GM23248 (cell line): ENCODE measurements around the gene KRT79. TPM values are rescaled to one million over a fixed set of nuclear protein-coding genes. Genes with fewer than 3 reads are reported as not detected.

Experiments
- DNase-seq: peaks from one replicate; pipeline ENCODE4 v3.0.0-alpha.2; 2015
- H2AFZ ChIP-seq: fragments of 200-600 bp; sonication (generic); 2 replicates; pipeline ENCODE4 v1.6.1; 2016; ENCODE audit warnings: antibody characterized with exemption
- H3F3A ChIP-seq: fragments of 200-600 bp; sonication (generic); 2 replicates; pipeline ENCODE4 v1.6.1; 2016; ENCODE audit warnings: mild to moderate bottlenecking, antibody characterized with exemption, mixed run types; ENCODE audit not compliant: insufficient read depth
- H3K27ac ChIP-seq: fragments of 200-600 bp; sonication (generic); 2 replicates; pipeline ENCODE4 v1.5.1; 2016; ENCODE audit warnings: mild to moderate bottlenecking
- H3K27me3 ChIP-seq: fragments of 200-600 bp; sonication (generic); replicated peaks from 2 replicates; pipeline ENCODE4 v1.6.1; 2016; ENCODE audit warnings: mild to moderate bottlenecking; ENCODE audit not compliant: insufficient read depth
- H3K36me3 ChIP-seq: fragments of 200-600 bp; sonication (generic); 2 replicates; pipeline ENCODE4 v1.6.1; 2016; ENCODE audit warnings: low read depth, mild to moderate bottlenecking
- H3K4me1 ChIP-seq: fragments of 200-600 bp; sonication (generic); 2 replicates; pipeline ENCODE4 v1.6.1; 2016; ENCODE audit warnings: mild to moderate bottlenecking; ENCODE audit not compliant: insufficient read depth
- H3K4me2 ChIP-seq: fragments of 200-600 bp; sonication (generic); one replicate; pipeline ENCODE4 v1.6.1; 2016; ENCODE audit warnings: mild to moderate bottlenecking; ENCODE audit not compliant: unreplicated experiment
- H3K4me3 ChIP-seq: fragments of 200-600 bp; sonication (generic); 2 replicates; pipeline ENCODE4 v1.5.1; 2016; ENCODE audit warnings: mild to moderate bottlenecking
- H3K79me2 ChIP-seq: fragments of 200-600 bp; sonication (generic); 2 replicates; pipeline ENCODE4 v1.6.1; 2016; ENCODE audit warnings: mild to moderate bottlenecking; ENCODE audit not compliant: insufficient read depth
- H3K9ac ChIP-seq: fragments of 200-600 bp; sonication (generic); 2 replicates; pipeline ENCODE4 v1.6.1; 2016; ENCODE audit warnings: mild to moderate bottlenecking
- H3K9me2 ChIP-seq: fragments of 200-600 bp; sonication (generic); 2 replicates; pipeline ENCODE4 v1.6.1; 2016; ENCODE audit warnings: mixed run types, mild to moderate bottlenecking, moderate library complexity; ENCODE audit not compliant: insufficient read depth
- H3K9me3 ChIP-seq: fragments of 200-600 bp; sonication (generic); one replicate; pipeline ENCODE4 v1.6.1; 2017; ENCODE audit warnings: low read depth
- H4K20me1 ChIP-seq: fragments of 200-600 bp; sonication (generic); 2 replicates; pipeline ENCODE4 v1.6.0; 2016; ENCODE audit not compliant: insufficient read depth
- EZH2 ChIP-seq: fragments of 200-600 bp; sonication (generic); IDR thresholded peaks from 2 replicates; pipeline ENCODE4 v1.6.1; 2018; ENCODE audit warnings: antibody characterized with exemption, mild to moderate bottlenecking; ENCODE audit not compliant: insufficient read depth, poor library complexity, severe bottlenecking
- EZH2phosphoT487 ChIP-seq: fragments of 200-600 bp; sonication (generic); IDR thresholded peaks from 2 replicates; pipeline ENCODE4 v1.6.1; 2018; ENCODE audit warnings: antibody characterized with exemption, moderate library complexity, mild to moderate bottlenecking, low read depth; ENCODE audit not compliant: insufficient read depth
- WGBS, 2 experiments: methylation state at CpG; one replicate each; pipeline ENCODE4 v1.1.6; 2015 to 2017; ENCODE audit warnings: low lambda C conversion rate in 2 of 2, low coverage in 1 of 2; ENCODE audit errors: missing lambda C conversion rate in 2 of 2; 5-methylcytosine and 5-hydroxymethylcytosine counted together
- in situ Hi-C: fragments of 300-500 bp; cut with MboI; formaldehyde crosslinking; loops from 2 replicates; pipeline ENCODE4 v1.15.0; 2020
- polyA plus RNA-seq: library from polyadenylated mRNA; unstranded; fragments of >200 nt; fragmentation: Nextera tagmentation; extraction: Ambion mirVana; gene quantifications from 2 replicates; pipeline ENCODE4 v1.2.1, GENCODE V29; 2016
- total RNA-seq: library from RNA; depleted of rRNA; stranded (reverse); fragments of >200 nt; shearing (Covaris generic); gene quantifications from 2 replicates; pipeline ENCODE4 v1.2.3, GENCODE V29; 2014

The KRT79 gene
- total and polyA plus RNA-seq, 2 experiments from 2014 or later: 0.15 TPM; not detected in 1

GRCh38 chr12:52818887-52819420, 15.2 kb downstream of the KRT79 start:
- H3F3A ChIP-seq: no peaks in the 10 kb centered on the region
- no peaks in the 10 kb centered on the region for H4K20me1 ChIP-seq
- TF ChIP-seq EZH2phosphoT487: no peak
- no peak for TF ChIP-seq EZH2
- peaks cover 41% of the 10 kb centered on the region for H3K27me3 ChIP-seq
- in situ Hi-C loops: no loop called here
- no peak for DNase-seq
- no peak overlapping the region for H3K4me2 ChIP-seq
- H3K9ac ChIP-seq: no peak overlapping the region
- H3K27ac ChIP-seq: no peak overlapping the region
- no peak overlapping the region for H2AFZ ChIP-seq
- peaks cover 19% of the 10 kb centered on the region; the same call in 1 of the 2 replicates for H3K4me1 ChIP-seq
- no peaks in the 10 kb centered on the region for H3K36me3 ChIP-seq
- H3K9me2 ChIP-seq: no peaks in the 10 kb centered on the region
- H3K79me2 ChIP-seq: no peaks in the 10 kb centered on the region
- WGBS, 2 experiments: 58 to 63% methylated on average over 7 of the region's 7 CpGs
- H3K9me3 ChIP-seq: no peaks in the 10 kb centered on the region
- H3K4me3 ChIP-seq: no peak overlapping the region

- no peak overlapping the region for H3K4me2 ChIP-seq
- no peak overlapping the region for H3K4me3 ChIP-seq
- in situ Hi-C loops: no loop called here
- H2AFZ ChIP-seq: no peak overlapping the region
- no peaks in the 10 kb centered on the region for H3K79me2 ChIP-seq
- H3K9me3 ChIP-seq: no peaks in the 10 kb centered on the region
- H3K9ac ChIP-seq: no peak overlapping the region
- H3K27ac ChIP-seq: no peak overlapping the region
- 45 to 49% methylated on average over 7 of the region's 7 CpGs for WGBS, 2 experiments
- peaks cover 19% of the 10 kb centered on the region; the same call in 1 of the 2 replicates for H3K4me1 ChIP-seq
- no peak for DNase-seq
- peaks cover 41% of the 10 kb centered on the region for H3K27me3 ChIP-seq
- no peaks in the 10 kb centered on the region for H4K20me1 ChIP-seq
- H3K9me2 ChIP-seq: no peaks in the 10 kb centered on the region
- TF ChIP-seq EZH2phosphoT487: no peak
- no peak for TF ChIP-seq EZH2
- H3F3A ChIP-seq: no peaks in the 10 kb centered on the region
- H3K36me3 ChIP-seq: no peaks in the 10 kb centered on the region
These were observed 15.7 kb downstream of the KRT79 start for GRCh38 chr12:52818388-52818787.

- H3K27ac ChIP-seq: no peak overlapping the region
- H3K9me2 ChIP-seq: no peaks in the 10 kb centered on the region
- peaks cover 19% of the 10 kb centered on the region; the same call in 1 of the 2 replicates for H3K4me1 ChIP-seq
- WGBS, 2 experiments: 68 to 70% methylated on average over 2 of the region's 2 CpGs
- H3K27me3 ChIP-seq: peaks cover 47% of the 10 kb centered on the region
- no peaks in the 10 kb centered on the region for H3K36me3 ChIP-seq
- H3K4me3 ChIP-seq: no peak overlapping the region
- no peaks in the 10 kb centered on the region for H3K9me3 ChIP-seq
- in situ Hi-C loops: no loop called here
- no peak for DNase-seq
- H4K20me1 ChIP-seq: no peaks in the 10 kb centered on the region
- no peak overlapping the region for H3K9ac ChIP-seq
- TF ChIP-seq EZH2 (no peak), EZH2phosphoT487 (no peak)
- no peak overlapping the region for H3K4me2 ChIP-seq
- H2AFZ ChIP-seq: no peak overlapping the region
- no peaks in the 10 kb centered on the region for H3K79me2 ChIP-seq
- no peaks in the 10 kb centered on the region for H3F3A ChIP-seq
These were observed 16.3 kb downstream of the KRT79 start for GRCh38 chr12:52817699-52818238.

GRCh38 chr12:52817003-52817698, 17.0 kb downstream of the KRT79 start:
- Histone ChIP-seq H3K4me1 (peaks cover 13% of the 10 kb centered on the region; the same call in 1 of the 2 replicates), H3K9me3 (no peaks in the 10 kb centered on the region), H4K20me1 (no peaks in the 10 kb centered on the region), H3K4me3 (no peak overlapping the region), H3F3A (no peaks in the 10 kb centered on the region), H3K79me2 (no peaks in the 10 kb centered on the region), H3K4me2 (no peak overlapping the region), H3K9ac (no peak overlapping the region), H3K27ac (no peak overlapping the region), H2AFZ (no peak overlapping the region), H3K9me2 (no peaks in the 10 kb centered on the region), H3K27me3 (peaks cover 49% of the 10 kb centered on the region), H3K36me3 (no peaks in the 10 kb centered on the region)
- 49 to 55% methylated on average over 8 of the region's 8 CpGs for WGBS, 2 experiments
- in situ Hi-C loops: no loop called here
- DNase-seq: no peak
- TF ChIP-seq EZH2 (no peak), EZH2phosphoT487 (no peak)
